ENCODE data around the gene STC2.

STC2 gene

GRCh38 chr5:173327084-173327947 is 898 bp downstream of the STC2 start:
- TF ChIP-seq CTCF (IDR thresholded peaks at IDR 0.05; ENCODE audit: low read depth, low read length), result no peak
- DNase-seq (ENCODE audit: extremely low read depth, low read depth), result no peak

DNA sequence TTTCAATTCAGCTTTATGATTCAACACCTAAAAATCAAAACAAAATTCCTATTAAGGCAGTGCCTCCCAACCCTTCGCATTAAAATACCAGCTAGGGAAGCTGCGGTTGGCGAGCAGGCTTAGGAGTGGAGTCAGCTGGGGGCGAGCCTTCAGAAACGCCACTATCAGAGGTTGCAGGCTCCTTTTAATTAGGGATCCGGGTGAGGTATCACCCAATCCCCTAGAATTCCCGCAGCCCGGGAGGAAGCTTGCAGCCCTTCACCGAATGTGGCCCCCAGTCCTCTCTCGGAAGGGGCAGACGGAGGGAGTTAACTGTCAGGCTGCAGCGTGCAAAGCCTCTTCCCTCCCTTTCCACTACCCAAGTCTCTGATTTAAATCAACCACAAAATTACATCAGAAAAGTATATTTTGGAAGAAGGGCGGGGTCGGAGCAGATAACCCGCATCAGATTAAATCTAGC is 1.7 kb downstream of the STC2 start:
- no peak for TF ChIP-seq CTCF (IDR thresholded peaks at IDR 0.05; ENCODE audit: low read depth, low read length)
- DNase-seq (ENCODE audit: extremely low read depth, low read depth), result peak; percentile 77

DNA sequence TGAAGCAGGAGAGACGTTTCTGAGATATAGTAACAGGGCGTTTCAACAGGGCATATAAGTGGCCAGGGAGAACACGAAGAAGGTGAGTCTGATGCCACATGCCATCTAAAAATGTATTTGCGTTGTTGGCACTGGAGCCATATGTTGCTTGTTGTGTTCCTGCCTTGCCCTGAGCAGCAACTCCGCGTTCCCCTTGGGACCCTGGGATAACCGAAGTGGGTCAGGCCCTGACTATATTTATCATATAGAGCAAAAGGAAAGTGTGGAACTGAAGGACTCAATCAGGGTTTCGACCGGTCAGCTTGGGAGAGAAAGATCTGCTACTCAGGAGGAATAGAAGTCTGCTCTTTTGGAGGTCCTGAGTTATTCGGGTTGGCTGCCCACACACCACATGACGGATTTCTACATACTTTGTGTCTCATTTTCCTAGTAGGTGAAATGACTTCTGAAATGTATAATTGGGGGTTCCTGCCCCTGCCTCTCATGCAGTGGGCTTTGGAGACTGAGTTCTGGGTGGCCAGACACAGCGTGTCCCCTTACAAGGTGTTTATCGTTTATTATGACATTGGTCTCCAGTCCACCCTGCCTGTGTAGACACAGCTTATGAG is 3.0 kb downstream of the STC2 start:
- TF ChIP-seq CTCF (IDR thresholded peaks at IDR 0.05; ENCODE audit: low read depth, low read length), result no peak
- DNase-seq (ENCODE audit: extremely low read depth, low read depth), result no peak

- no peak for TF ChIP-seq CTCF (IDR thresholded peaks at IDR 0.05; ENCODE audit: low read depth, low read length)
- DNase-seq (ENCODE audit: extremely low read depth, low read depth), result peak; percentile 91
These were observed 3.9 kb downstream of the STC2 start for GRCh38 chr5:173324115-173325001.

GRCh38 chr5:173323799-173324114 is 4.5 kb downstream of the STC2 start:
- TF ChIP-seq CTCF (IDR thresholded peaks at IDR 0.05; ENCODE audit: low read depth, low read length), result no peak
- DNase-seq (ENCODE audit: extremely low read depth, low read depth), result no peak

- no peak for TF ChIP-seq CTCF (IDR thresholded peaks at IDR 0.05; ENCODE audit: low read depth, low read length)
- no peak for DNase-seq (ENCODE audit: extremely low read depth, low read depth)
These were observed 5.0 kb downstream of the STC2 start for GRCh38 chr5:173323106-173323798.

All from AG09319 (cell line).